HG02870 (cell line): ENCODE data around the gene NEK5.
"Not testable (repeated sequence)": the region's sequence is repeated elsewhere in the genome, so short reads cannot be mapped to it uniquely, and the experiment has no call there.

ENCODE experiments used
- ATAC-seq: cut with Tn5 transposase; IDR thresholded peaks from one replicate; pipeline ENCODE4 v1.9.1; 2021; ENCODE audit warnings: mild to moderate bottlenecking, moderate library complexity; ENCODE audit not compliant: unreplicated experiment

Gene NEK5, protein sequence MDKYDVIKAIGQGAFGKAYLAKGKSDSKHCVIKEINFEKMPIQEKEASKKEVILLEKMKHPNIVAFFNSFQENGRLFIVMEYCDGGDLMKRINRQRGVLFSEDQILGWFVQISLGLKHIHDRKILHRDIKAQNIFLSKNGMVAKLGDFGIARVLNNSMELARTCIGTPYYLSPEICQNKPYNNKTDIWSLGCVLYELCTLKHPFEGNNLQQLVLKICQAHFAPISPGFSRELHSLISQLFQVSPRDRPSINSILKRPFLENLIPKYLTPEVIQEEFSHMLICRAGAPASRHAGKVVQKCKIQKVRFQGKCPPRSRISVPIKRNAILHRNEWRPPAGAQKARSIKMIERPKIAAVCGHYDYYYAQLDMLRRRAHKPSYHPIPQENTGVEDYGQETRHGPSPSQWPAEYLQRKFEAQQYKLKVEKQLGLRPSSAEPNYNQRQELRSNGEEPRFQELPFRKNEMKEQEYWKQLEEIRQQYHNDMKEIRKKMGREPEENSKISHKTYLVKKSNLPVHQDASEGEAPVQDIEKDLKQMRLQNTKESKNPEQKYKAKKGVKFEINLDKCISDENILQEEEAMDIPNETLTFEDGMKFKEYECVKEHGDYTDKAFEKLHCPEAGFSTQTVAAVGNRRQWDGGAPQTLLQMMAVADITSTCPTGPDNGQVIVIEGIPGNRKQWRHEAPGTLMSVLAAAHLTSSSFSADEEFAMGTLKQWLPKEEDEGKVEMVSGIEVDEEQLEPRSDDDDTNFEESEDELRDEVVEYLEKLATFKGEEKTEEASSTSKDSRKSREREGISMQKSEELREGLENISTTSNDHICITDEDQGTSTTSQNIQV

DNA sequence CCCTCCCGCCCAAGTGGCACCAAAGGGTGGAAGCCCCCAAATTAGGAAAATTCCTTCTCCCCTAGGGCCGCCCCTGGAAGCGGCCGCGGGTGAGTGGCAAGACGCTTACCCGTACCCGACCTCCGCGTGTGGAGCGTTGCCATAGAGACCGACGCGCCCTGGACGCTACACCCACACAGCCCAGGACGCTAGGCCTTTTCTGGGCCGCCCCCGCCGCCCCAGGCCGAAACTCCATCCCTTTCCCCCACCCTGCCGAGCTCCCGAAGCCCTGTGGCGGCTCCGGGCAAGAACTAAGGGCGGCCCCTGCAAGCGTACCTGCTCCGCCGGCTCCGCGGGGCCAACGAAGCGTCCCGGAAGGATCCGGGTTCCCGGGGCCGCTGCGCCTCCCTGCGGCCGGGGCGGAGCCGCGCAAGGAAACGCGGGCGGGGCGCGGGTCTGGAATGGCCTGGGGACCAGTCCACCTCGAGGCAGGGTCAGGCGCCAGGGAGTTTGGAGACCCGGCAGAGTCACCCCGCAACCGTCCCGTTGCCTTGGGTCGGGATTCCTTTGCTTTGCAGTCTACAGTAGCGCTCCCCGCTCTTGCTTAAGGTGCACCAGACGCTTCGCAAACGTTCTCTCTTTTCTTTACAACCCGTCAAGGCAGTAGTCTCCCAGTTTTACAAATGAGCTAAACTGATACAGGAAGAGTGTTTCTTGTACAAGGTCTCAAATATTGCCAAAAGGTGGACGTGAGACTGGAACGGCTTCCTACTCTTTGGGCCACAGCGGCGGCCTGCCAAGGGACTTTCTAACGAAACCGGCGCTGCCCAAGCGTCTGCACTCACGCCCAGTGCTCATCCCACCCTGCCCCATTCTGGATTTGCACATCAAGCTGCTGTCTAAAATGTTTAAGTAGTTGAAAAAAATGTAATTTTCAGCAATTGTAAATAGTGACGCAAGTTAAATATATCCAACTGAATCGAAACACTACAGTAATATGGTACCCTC, at the start of gene NEK5:
NEK5 (minus strand) TSS at position 360 of the 987 bp plus-strand sequence. CDS start 1,591 bp downstream, outside the sequence.
- peak; percentile 59 for ATAC-seq

DNA sequence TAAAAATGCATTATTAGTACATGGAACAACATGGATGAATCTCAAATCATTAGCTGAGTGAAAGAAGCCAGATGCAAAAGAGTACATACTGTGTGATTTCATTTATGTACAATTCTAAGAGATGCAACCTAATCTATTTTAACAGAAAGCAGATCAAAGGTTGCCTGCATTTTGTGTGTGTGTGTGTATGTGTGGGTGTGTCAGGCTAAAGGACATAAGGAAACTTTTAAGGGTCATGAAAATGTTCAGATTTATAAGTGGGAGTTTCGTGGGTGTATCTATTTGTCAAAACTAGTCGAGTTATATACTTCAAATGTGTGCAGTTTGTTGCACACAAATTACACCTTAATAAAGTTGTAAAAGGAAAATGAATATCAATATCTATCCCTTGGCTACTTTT, 48.4 kb upstream of the NEK5 start:
- ATAC-seq = no peak

DNA sequence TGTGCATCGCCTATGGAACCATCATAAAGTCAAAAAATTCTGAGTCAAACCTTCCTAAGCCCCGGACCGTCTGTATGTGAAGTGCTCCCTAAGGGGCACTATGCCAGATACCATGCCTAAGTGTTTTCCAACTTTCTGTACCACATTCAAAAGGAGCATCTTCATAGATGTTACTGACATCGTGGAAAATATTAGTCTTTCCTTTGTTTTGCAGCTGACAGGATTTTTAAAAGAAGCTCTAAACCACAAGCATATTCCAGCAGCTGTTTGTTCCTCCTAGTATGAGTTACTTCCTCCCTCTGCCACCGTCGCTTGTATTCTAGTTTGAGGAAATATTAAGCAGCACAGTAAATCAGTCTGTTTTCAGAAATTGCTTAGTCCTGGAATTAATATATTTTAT, 45.1 kb upstream of the NEK5 start:
- ATAC-seq = not testable (repeated sequence)

DNA sequence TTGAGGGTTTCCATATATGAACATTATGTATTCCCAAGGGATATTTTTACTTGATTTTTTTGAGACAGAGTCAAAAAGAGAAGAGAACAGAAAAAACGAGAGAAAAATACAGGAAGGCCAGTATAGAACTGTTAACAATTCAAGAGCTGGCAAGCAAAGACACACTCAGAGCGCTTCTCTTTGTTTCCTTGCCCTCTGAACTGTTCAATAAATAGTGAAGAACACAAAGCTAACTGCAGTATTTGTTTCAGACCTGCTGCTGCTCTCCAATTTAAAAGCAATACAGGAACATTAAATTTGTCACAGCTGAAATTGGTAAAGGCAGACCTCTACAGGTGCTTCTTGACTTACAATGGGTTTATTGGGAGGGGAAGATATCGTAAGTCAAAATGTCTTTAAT, 44.5 kb upstream of the NEK5 start:
- ATAC-seq = no peak

DNA sequence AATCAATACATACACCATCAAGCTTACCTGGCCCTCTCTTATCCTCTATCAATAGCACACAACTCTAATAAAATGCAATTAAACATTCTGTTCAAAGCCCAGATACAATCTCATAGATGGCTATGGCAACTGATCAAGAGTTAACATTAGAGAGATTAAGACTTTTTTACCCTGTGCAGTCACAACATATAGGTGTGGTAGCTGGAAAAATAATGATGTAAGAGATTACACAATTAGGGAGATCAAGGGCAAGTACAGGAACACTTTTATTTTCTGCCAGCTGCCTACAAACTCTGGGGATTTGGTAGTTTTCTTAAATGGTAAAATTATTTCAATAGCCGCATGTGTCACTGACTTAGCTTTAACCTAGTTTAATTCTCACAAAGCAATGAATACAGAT, 42.8 kb upstream of the NEK5 start:
- not testable (repeated sequence) for ATAC-seq

DNA sequence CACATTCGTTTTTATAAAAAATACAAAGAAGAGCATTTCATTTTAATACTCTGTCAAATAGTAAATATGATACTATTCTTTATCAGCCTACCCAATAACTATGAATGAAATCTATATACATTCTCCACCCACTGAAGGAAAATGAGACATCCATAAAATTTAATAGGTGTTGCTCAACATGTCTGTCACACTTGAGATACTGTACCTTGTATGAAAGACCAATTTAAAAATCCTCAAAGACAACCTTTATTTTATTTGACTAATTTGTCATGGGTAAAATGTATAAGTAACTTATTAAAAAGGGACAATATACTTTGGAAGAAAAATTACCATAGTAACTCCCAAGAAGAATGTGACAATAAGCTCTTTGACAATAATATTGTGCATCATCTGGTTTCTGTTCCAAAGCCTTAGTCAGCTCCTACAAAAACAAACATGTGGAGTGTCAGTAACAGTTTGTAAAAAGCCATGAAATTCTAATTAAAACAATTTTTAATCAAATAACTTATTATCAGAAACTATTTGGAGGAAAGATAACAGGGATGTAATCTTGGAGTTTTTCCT, 42.0 kb upstream of the NEK5 start:
- not testable (repeated sequence) for ATAC-seq

DNA sequence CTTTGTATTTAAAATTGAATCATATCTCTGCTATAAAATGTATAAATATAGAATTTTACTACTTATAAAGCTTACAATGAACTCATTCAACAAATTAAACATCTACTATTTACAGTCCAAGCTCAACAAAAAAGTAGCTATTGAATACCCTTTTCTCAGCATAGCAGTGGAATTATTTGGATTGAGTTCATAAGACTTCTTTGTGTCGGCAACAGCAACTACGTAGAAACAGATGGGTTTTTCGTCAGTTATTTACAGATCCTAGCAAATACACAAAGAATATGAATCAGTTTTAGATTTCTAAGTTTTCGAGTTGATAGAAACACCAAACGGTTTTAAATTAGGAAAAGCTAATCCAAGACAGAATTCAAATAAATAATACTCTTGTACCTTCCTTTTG, 41.0 kb upstream of the NEK5 start:
- ATAC-seq = no peak

DNA sequence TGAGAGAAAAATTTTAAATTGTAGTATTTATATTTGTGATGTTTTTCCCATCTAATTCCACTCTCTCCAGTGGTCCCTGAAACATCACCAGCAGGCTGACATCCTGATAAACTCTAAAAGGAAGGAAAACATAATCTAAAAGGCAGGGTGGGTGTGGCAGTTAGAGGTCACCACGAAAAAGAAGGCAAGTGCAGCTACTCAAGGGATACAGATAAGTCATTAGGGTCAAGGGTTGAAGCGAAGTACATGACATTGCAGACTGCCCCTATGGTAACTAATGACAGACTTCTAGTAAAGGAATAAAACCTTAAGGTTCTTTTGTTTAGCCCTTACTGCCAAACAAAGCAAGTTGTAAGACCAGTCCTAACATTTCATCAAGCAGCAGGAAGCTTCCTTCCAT, 36.5 kb upstream of the NEK5 start:
- no peak for ATAC-seq

DNA sequence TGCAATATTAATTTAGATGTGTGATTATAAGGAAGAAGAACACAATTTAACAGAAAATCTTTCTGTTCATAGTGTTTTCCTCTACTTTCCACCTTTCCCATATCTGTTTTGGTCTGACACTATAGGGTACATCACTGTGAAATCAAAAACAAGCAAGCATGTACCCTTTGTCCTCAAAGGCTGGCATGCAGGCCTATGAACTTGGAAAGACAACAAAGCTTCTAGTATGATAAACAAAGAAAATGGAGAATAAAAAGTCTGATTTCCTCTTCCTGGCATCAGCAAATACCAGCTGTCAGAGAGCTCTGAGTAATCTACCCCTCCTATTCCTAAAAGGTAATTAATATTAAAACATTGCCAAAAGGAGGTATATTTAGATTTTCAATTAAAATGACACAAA, 36.1 kb upstream of the NEK5 start:
- ATAC-seq = no peak

DNA sequence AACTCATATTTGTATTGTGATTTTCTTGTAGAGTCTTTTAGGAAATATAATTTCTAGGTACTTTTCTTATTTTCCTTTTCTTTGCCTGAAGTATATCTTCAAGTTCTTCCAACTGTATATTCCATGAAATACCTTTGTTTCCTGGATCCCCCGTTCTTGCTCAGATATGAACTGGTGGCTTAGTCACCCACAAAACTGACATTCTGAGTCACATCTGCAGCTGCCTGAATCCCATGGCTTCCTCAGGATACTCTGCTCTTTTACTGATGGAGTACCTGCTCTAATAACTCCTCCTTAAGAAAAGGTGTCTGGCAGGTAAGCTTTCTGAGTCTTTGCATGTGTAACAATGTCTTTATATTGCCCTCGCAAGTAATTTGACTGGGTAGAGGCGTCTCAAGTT, 35.0 kb upstream of the NEK5 start:
- ATAC-seq = not testable (repeated sequence)

DNA sequence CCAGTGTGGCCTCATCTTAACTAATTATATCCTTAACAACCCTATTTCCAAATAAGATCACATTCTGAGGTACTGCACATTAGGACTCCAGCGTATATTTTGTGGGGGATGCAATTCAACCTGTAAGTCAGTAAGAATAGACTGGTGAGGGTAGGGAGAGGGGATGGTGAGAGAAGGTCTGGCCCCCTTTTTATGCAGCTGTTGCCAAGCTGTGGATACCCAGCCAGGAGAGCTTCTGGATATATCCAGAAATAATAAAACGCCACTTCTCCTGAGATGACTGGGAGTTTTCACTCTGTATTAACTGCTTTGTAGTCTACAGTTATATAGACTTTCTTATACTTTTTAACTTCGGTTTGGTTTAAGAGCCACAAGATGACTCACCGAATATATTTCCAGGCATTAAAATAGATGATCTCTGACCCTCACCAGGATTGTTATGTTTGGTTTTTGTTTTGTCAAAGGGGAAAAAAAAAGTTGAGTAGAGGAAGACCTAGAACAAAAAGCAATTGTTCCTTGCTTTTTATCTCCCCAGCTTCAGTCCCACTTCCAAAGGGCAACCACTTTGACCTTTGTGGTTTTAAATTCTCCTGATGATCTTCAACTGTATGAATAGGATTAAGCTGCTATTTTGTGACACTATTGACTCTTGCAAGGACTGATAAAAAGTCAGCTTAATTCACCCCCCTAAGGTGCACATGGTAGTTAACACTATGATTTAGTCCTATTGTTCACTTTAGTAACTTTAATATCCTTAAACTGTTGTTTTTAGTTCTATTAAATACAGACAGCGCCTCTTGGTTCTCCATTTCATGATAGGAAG, 33.6 kb upstream of the NEK5 start:
- ATAC-seq = no peak

DNA sequence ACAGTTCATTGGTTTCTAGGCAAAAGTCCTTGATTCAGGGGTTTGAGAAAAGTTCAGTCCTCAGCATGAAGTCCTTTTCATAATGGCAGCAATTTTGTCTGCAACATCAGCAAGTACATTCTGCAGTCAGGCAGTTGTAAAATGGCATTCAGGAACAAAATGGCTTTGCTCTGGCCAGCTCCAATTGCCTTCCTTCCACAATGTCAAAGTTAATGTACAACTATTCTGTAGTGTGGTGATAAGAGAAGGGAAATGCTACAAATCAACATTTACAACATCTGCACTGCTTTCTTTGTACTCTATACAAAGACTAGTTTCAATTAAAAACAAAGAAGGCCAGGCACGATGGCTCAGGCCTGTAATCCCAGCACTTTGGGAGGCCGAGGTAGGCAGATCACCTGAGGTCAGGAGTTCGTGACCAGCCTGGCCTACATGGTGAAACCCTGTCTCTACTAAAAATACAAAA, 32.3 kb upstream of the NEK5 start:
- no peak for ATAC-seq

DNA sequence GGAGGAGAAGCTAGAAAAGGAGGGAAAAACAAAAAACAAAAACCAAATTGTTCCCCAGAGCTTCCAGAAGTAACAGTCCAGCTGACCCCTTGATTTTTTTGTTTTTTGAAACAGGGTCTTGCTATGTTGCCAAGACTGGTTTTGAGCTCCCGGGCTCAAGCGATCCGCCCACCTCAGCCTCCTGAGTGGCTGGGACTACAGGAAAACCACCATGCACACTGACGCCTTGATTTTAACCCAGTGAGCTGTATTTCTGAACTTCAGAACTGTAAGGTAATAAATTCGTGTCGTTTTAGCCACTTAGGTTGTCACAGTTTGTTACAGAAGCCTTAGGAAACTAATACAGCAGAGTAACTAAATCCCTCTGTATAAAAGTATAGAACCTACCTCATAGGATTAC, 31.6 kb upstream of the NEK5 start:
- ATAC-seq = no peak

DNA sequence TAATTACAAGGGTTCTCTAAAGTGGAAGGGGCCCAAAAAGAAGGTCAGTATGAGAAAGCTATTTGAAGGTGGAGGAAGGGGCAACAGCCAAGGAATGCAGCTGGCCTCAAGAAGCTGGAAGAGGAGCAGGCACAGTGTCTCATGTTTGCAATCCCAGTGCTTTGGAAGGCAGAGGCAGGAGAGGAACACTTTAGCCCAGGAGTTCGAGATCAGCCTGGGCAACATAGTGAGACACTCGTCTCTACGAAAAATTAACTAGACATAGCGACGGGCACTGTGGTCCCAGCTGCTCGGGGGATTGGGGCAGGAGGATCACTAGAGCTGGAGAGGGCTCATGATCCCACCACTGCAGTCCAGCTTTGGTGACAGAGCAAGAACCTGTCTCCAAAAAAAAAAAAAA, 31.2 kb upstream of the NEK5 start:
- no peak for ATAC-seq

DNA sequence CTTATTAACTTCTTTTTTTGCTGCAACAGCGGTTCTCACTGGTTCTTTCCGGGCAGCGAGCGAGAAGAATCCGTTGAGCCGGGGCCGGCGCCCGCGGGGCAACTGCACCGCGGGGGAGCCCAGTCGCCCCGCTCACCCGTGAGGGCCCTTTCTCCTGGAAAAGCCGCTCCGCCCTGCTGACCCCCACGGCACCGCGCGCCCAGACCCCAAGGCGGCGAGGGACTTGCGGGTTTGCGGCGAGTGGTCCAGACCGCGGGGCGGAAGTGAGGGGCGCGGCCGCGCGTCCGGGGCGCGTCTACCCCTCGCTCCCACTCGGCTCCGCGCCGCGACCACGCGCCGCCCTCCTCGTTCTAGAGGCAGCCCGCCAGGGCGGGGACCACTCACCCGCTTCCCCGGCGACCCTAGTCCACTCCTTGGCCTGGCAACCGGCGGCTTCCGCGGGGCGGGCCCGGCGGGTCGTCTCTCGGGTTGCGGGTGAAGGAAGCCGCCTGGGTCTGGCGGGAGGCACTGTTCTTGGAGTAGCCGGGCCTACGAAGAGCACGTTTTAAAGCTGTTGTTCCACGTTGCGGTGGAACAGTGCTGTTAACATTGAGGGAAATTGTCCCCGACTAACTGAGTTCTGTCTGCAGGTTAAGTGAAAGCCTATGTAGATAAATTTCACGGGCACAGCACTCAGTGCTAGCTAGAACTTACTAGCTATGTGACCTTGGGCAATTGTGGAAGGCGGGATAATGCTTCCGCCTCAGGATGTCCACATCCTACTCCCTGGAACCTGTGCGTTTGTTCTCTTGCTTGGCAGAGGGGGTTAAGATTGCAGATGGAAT, 30.5 kb upstream of the NEK5 start, which contains the start of gene NEK3:
NEK3 (minus strand) TSS at position 439 of the 824 bp plus-strand sequence. CDS start 3,406 bp downstream, outside the sequence.
- ATAC-seq = peak; percentile 63

DNA sequence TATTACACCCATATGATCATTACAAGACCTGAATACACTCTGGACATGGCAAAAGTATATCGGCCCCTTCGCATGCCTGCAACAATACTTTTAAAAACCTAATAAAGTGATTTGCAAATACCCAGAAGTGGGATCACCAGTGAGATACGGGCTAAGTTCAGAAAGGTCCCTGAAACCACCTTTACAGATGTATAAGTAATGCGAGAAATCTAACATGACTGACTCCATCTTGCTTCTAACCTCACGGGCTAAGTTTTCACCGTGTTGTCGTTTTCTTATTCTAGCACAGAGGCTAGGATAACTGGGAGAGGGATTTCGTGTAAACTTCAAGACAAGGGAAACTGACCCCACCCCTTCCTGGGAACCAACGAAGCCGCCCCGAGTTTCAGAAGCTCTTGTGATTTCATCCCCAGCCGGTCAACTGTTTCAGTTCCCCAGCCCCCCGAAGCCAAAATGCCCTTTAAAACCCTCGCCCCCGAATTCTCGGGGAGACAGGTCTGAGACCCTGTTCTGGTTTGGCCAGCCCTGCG, 29.8 kb upstream of the NEK5 start:
- peak; percentile 49 for ATAC-seq

DNA sequence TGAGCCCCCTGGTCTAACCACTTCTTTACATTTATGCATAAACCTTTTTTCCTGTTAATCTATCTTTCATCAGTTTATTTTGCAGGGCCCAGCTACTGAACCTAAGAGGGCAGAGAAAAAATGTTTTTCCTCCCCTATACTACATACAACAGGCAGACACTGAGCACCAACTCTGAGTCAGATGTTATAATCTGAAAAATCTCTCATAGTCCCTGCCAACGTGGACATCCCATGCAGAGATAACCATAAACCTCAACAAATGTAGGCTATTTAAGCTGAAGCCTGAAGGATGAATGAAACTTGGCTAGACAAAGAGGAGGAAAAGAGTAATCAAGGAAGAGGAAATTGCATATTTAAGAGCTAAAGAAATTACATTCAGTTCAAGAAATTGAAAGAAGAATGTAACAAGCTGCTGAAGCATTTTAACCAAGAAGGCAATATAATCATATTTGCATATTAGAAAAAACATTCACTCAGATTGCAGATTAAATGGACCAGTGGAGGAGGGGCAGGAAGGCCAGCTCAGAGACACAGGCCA, 27.9 kb upstream of the NEK5 start:
- no peak for ATAC-seq

DNA sequence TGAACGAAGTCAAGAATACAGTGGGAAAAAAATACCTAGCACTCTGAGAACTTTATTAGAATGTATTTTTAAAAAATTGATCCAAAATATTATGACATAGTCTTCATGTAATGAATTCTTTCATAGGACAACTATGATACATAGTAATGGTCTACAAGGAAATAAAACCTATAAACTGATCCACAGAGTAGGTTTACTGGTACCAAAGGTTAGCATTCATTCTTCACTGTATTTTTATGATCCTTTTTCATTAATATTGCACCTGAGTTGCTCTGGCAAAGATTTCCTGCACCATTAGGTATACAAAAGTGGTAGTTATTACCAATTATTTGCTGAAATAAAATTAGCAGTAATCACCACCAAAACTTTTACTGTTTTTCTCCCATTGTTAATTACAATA, 26.3 kb upstream of the NEK5 start:
- no peak for ATAC-seq
